Activated naive CD4-positive, alpha-beta T cell treated with anti-CD3 and anti-CD28 coated beads for 36 hours (primary cell): Measurements from ENCODE around the gene WDR62. TPM values are rescaled to one million over a fixed set of nuclear protein-coding genes. Genes with fewer than 3 reads are reported as not detected.
A peak's percentile ranks its signal among the peaks of the same experiment; 100 is the strongest.
"Not testable (repeated sequence)": the region's sequence is repeated elsewhere in the genome, so short reads cannot be mapped to it uniquely, and the experiment has no call there.

Experiments
- CTCF ChIA-PET: fragments of 350-600 bp; sonication (Branson Sonifier 250); formaldehyde crosslinking; loops from one replicate; lab custom pipeline; 2021; ENCODE audit warnings: antibody characterized with exemption; lab: Charles Lee
- DNase-seq: peaks from one replicate; pipeline ENCODE4 v3.0.0-alpha.2; 2020
- H3K27ac Mint-ChIP-seq: one replicate; pipeline ENCODE4 v1.8.0; 2021; ENCODE audit warnings: mild to moderate bottlenecking, mixed read lengths
- H3K27me3 Mint-ChIP-seq: one replicate; pipeline ENCODE4 v1.8.0; 2021; ENCODE audit warnings: low read depth, mixed read lengths
- H3K36me3 Mint-ChIP-seq: one replicate; pipeline ENCODE4 v1.8.0; 2021; ENCODE audit warnings: low read depth, mixed read lengths
- H3K4me1 Mint-ChIP-seq: one replicate; pipeline ENCODE4 v1.8.0; 2021; ENCODE audit warnings: low read depth, mixed read lengths
- H3K4me3 Mint-ChIP-seq: one replicate; pipeline ENCODE4 v1.8.0; 2021; ENCODE audit warnings: mild to moderate bottlenecking, moderate library complexity, mixed read lengths
- H3K9me3 Mint-ChIP-seq: one replicate; pipeline ENCODE4 v1.8.0; 2021; ENCODE audit warnings: mixed read lengths
- intact Hi-C: fragments of 100-400 bp; cut with micrococcal nuclease; formaldehyde crosslinking; loops from one replicate; pipeline ENCODE4 v1.15.1; 2023
- total RNA-seq, 2 experiments: library from RNA; stranded (reverse); gene quantifications; one replicate each; pipeline ENCODE4 v1.2.3, GENCODE V29; 2021

WDR62 gene
- total RNA-seq, 2 experiments from 2014 or later, result 23.7 to 25.6 TPM

GRCh38 chr19:36025541-36025940, 29.2 kb upstream of the WDR62 start:
- intact Hi-C loops, result no loop called here
- no peak for DNase-seq
- Mint-ChIP-seq H3K36me3 (peaks cover 26% of the 10 kb centered on the region), H3K4me1 (no peaks in the 10 kb centered on the region), H3K9me3 (no peaks in the 10 kb centered on the region), H3K27ac (no peak overlapping the region), H3K4me3 (no peak overlapping the region), H3K27me3 (no peaks in the 10 kb centered on the region)
- CTCF ChIA-PET, result no interaction called here

GRCh38 chr19:36026091-36026876, 28.4 kb upstream of the WDR62 start:
- CTCF ChIA-PET, result no interaction called here
- intact Hi-C loops, result no loop called here

GRCh38 chr19:36027696-36028095, 27.0 kb upstream of the WDR62 start:
- intact Hi-C loops, result no loop called here
- CTCF ChIA-PET, result interaction anchor here (0.6 kb wide), 1 partner anchor 180 kb away, joined by 4 read pairs; no protein-coding TSS in a partner anchor

More at GRCh38 chr19:36026091-36026876, 28.4 kb upstream of the WDR62 start:
- no peaks in the 10 kb centered on the region for H3K27me3 Mint-ChIP-seq
- no peaks in the 10 kb centered on the region for H3K4me1 Mint-ChIP-seq
- no peak for DNase-seq
- no peaks in the 10 kb centered on the region for H3K9me3 Mint-ChIP-seq
- peaks cover 24% of the 10 kb centered on the region for H3K36me3 Mint-ChIP-seq
- H3K4me3 Mint-ChIP-seq, result no peak overlapping the region
- no peak overlapping the region for H3K27ac Mint-ChIP-seq

GRCh38 chr19:36028313-36029041, 26.2 kb upstream of the WDR62 start:
- Mint-ChIP-seq H3K27ac (no peak overlapping the region), H3K4me1 (peaks cover 6% of the 10 kb centered on the region), H3K36me3 (peaks cover 20% of the 10 kb centered on the region), H3K4me3 (no peak overlapping the region), H3K9me3 (no peaks in the 10 kb centered on the region), H3K27me3 (no peaks in the 10 kb centered on the region)
- intact Hi-C loops, result no loop called here
- CTCF ChIA-PET, result no interaction called here
- DNase-seq, result no peak

More at GRCh38 chr19:36027696-36028095, 27.0 kb upstream of the WDR62 start:
- no peaks in the 10 kb centered on the region for H3K27me3 Mint-ChIP-seq
- no peak for DNase-seq
- no peaks in the 10 kb centered on the region for H3K9me3 Mint-ChIP-seq
- H3K4me1 Mint-ChIP-seq, result peaks cover 3% of the 10 kb centered on the region
- no peak overlapping the region for H3K27ac Mint-ChIP-seq
- H3K36me3 Mint-ChIP-seq, result peaks cover 24% of the 10 kb centered on the region
- H3K4me3 Mint-ChIP-seq, result no peak overlapping the region

GRCh38 chr19:36030264-36031148, 24.2 kb upstream of the WDR62 start:
- H3K36me3 Mint-ChIP-seq, result peaks cover 31% of the 10 kb centered on the region
- CTCF ChIA-PET, result no interaction called here
- intact Hi-C loops, result no loop called here
- no peak for DNase-seq
- H3K9me3 Mint-ChIP-seq, result no peaks in the 10 kb centered on the region
- no peaks in the 10 kb centered on the region for H3K27me3 Mint-ChIP-seq
- H3K27ac Mint-ChIP-seq, result no peak overlapping the region
- peaks cover 18% of the 10 kb centered on the region for H3K4me1 Mint-ChIP-seq
- no peak overlapping the region for H3K4me3 Mint-ChIP-seq

GRCh38 chr19:36031308-36031707, 23.4 kb upstream of the WDR62 start:
- no peak for DNase-seq
- Mint-ChIP-seq H3K27me3 (no peaks in the 10 kb centered on the region), H3K27ac (no peak overlapping the region), H3K9me3 (no peaks in the 10 kb centered on the region), H3K36me3 (peaks cover 29% of the 10 kb centered on the region), H3K4me3 (no peak overlapping the region), H3K4me1 (peaks cover 24% of the 10 kb centered on the region)
- CTCF ChIA-PET, result no interaction called here
- intact Hi-C loops, result no loop called here

GRCh38 chr19:36032251-36033104, 22.2 kb upstream of the WDR62 start, which contains the start of gene CLIP3:
Gene CLIP3, minus strand, starts transcription at chr19:36032873. Its CDS starts 516 bp downstream, at chr19:36032357.
- H3K27me3 Mint-ChIP-seq, result no peaks in the 10 kb centered on the region
- H3K9me3 Mint-ChIP-seq, result no peaks in the 10 kb centered on the region
- H3K4me1 Mint-ChIP-seq, result peaks cover 31% of the 10 kb centered on the region
- CTCF ChIA-PET, result no interaction called here
- H3K36me3 Mint-ChIP-seq, result peaks cover 28% of the 10 kb centered on the region
- intact Hi-C loops, result no loop called here
- peak within 1 kb of the TSS; percentile 33 for H3K4me3 Mint-ChIP-seq
- no peak for DNase-seq
- no peak within 1 kb of the TSS for H3K27ac Mint-ChIP-seq

GRCh38 chr19:36040495-36040894, 14.2 kb upstream of the WDR62 start:
- H3K27me3 Mint-ChIP-seq, result no peaks in the 10 kb centered on the region
- DNase-seq, result no peak
- no peak overlapping the region for H3K27ac Mint-ChIP-seq
- no peak overlapping the region for H3K4me3 Mint-ChIP-seq
- intact Hi-C loops, result no loop called here
- peaks cover 6% of the 10 kb centered on the region for H3K36me3 Mint-ChIP-seq
- peaks cover 13% of the 10 kb centered on the region for H3K4me1 Mint-ChIP-seq
- H3K9me3 Mint-ChIP-seq, result no peaks in the 10 kb centered on the region
- CTCF ChIA-PET, result no interaction called here

GRCh38 chr19:36041092-36041491, 13.6 kb upstream of the WDR62 start:
- intact Hi-C loops, DNase-seq, H3K4me3 Mint-ChIP-seq, H3K4me1 Mint-ChIP-seq, H3K27ac Mint-ChIP-seq, H3K27me3 Mint-ChIP-seq, CTCF ChIA-PET, H3K9me3 Mint-ChIP-seq, H3K36me3 Mint-ChIP-seq: not testable (repeated sequence)

GRCh38 chr19:36041831-36042230, 12.9 kb upstream of the WDR62 start:
- Mint-ChIP-seq H3K4me3 (no peak overlapping the region), H3K27ac (no peak overlapping the region), H3K4me1 (peaks cover 6% of the 10 kb centered on the region), H3K27me3 (no peaks in the 10 kb centered on the region), H3K36me3 (peaks cover 12% of the 10 kb centered on the region), H3K9me3 (no peaks in the 10 kb centered on the region)
- intact Hi-C loops, result no loop called here
- CTCF ChIA-PET, result no interaction called here
- no peak for DNase-seq

- H3K27me3 Mint-ChIP-seq, result no peaks in the 10 kb centered on the region
- H3K4me3 Mint-ChIP-seq, result no peak overlapping the region
- no peaks in the 10 kb centered on the region for H3K4me1 Mint-ChIP-seq
- peaks cover 14% of the 10 kb centered on the region for H3K36me3 Mint-ChIP-seq
- DNase-seq, result no peak
- intact Hi-C loops, result loop anchor here (1.0 kb wide), 1 partner anchor 20 kb away; no protein-coding TSS in a partner anchor
- CTCF ChIA-PET, result no interaction called here
- H3K27ac Mint-ChIP-seq, result no peak overlapping the region
- H3K9me3 Mint-ChIP-seq, result no peaks in the 10 kb centered on the region
Measured at GRCh38 chr19:36043952-36044351, 10.7 kb upstream of the WDR62 start.
